HCT116 (cell line): ENCODE data around the gene CPEB3. TPM values are rescaled to one million over a fixed set of nuclear protein-coding genes. Genes with fewer than 3 reads are reported as not detected.

Experiments
- ATAC-seq: fragments of 200-7000 bp; cut with Tn5 transposase; 2 replicates; pipeline ENCODE4 v1.9.1; 2020; ENCODE audit warnings: mild to moderate bottlenecking, moderate library complexity
- BruUV-seq: library from RNA; stranded (reverse); fragments of 400-500 nt; replicated peaks from 2 replicates; lab custom pipeline; 2021; lab: Mats Ljungman, UMichigan
- CTCF ChIA-PET: fragments of 300-600 bp; sonication (Branson Sonifier 250); formaldehyde crosslinking; loops from one replicate; lab custom pipeline; 2021; ENCODE audit warnings: antibody characterized with exemption; lab: Charles Lee
- POLR2A ChIA-PET: fragments of 300-600, 350-600 bp; sonication (Branson Sonifier 250); formaldehyde crosslinking; loops from one replicate; lab custom pipeline; 2021; ENCODE audit warnings: antibody characterized with exemption; lab: Charles Lee
- RAD21 ChIA-PET, 2 experiments: fragments of 300-600 bp; sonication (Branson Sonifier 250); formaldehyde crosslinking; loops; one replicate each; lab custom pipeline; 2023; ENCODE audit warnings: low total read pairs in 2 of 2; ENCODE audit not compliant: uncharacterized antibody in 2 of 2, unreplicated experiment in 2 of 2, low non-redundant PET in 1 of 2; lab: Charles Lee
- DNase-seq: peaks from one replicate; pipeline ENCODE4 v3.0.0-alpha.2; 2010; ENCODE audit warnings: low read depth, low spot score
- H2AFZ ChIP-seq: fragments of 200-600 bp; shearing (Covaris generic), sonication (generic); 2 replicates; pipeline ENCODE4 v1.6.1; 2017; ENCODE audit warnings: low read depth, mixed run types, mixed read lengths, antibody characterized with exemption, low read length; ENCODE audit not compliant: poor library complexity, severe bottlenecking
- H3K27ac ChIP-seq: 2 replicates; pipeline ENCODE4 v1.5.1; 2012; ENCODE audit warnings: low read depth, low read length
- H3K27me3 ChIP-seq: fragments of 200-600 bp; sonication (generic); 2 replicates; pipeline ENCODE4 v1.6.1; 2016; ENCODE audit warnings: mixed run types, low read length, mixed read lengths; ENCODE audit not compliant: insufficient read depth
- H3K36me3 ChIP-seq, 2 experiments: fragments of 200-500 bp in 1 of 2; fragments of 200-600 bp in 1 of 2; sonication (Bioruptor generic) in 1 of 2; sonication (generic) in 1 of 2; 2 replicates each; pipeline versions ENCODE4 v1.5.1 to v1.6.1; 2014 to 2016; ENCODE audit warnings: low read length in 2 of 2, inconsistent platforms in 1 of 2, mixed read lengths in 1 of 2, mixed run types in 1 of 2; ENCODE audit not compliant: insufficient read depth in 2 of 2, control insufficient read depth in 1 of 2
- H3K4me1 ChIP-seq, 2 experiments: fragments of 200-600 bp in 1 of 2; sonication (generic) in 1 of 2; 2 replicates each; pipeline versions ENCODE4 v1.5.1 to v1.6.1; 2012 to 2017; ENCODE audit warnings: low read length in 2 of 2, inconsistent platforms in 1 of 2, mild to moderate bottlenecking in 1 of 2, mixed read lengths in 1 of 2, mixed run types in 1 of 2, moderate library complexity in 1 of 2; ENCODE audit not compliant: insufficient read depth in 2 of 2, control insufficient read depth in 1 of 2
- H3K4me2 ChIP-seq: fragments of 200-600 bp; sonication (generic); 2 replicates; pipeline ENCODE4 v1.6.1; 2017; ENCODE audit warnings: mixed run types, low read length, mixed read lengths
- H3K4me3 ChIP-seq, 2 experiments: fragments of 200-600 bp in 1 of 2; sonication (generic) in 1 of 2; replicated peaks in 1 of 2; 2 replicates each; pipeline ENCODE4 v1.5.1; 2011 to 2016; ENCODE audit warnings: low read length in 2 of 2, control low read depth in 1 of 2, low read depth in 1 of 2, mild to moderate bottlenecking in 1 of 2, mixed read lengths in 1 of 2, mixed run types in 1 of 2
- H3K79me2 ChIP-seq: fragments of 200-600 bp; sonication (generic); 2 replicates; pipeline ENCODE4 v1.6.1; 2017; ENCODE audit warnings: mild to moderate bottlenecking, mixed run types, low read length, moderate library complexity, mixed read lengths; ENCODE audit not compliant: insufficient read depth
- H3K9ac ChIP-seq: fragments of 200-600 bp; sonication (generic); 2 replicates; pipeline ENCODE4 v1.6.1; 2016; ENCODE audit warnings: low read length, mixed read lengths
- H3K9me2 ChIP-seq: fragments of 200-600 bp; sonication (generic), shearing (Covaris generic); 2 replicates; pipeline ENCODE4 v1.6.1; 2017; ENCODE audit warnings: mixed run types, mild to moderate bottlenecking, moderate library complexity; ENCODE audit not compliant: insufficient read depth
- H3K9me3 ChIP-seq, 2 experiments: fragments of 200-500 bp in 1 of 2; fragments of 200-600 bp in 1 of 2; sonication (Bioruptor generic) in 1 of 2; sonication (generic) in 1 of 2; 2 replicates each; pipeline ENCODE4 v1.6.1; 2014 to 2017; ENCODE audit warnings: low read length in 2 of 2, mixed read lengths in 2 of 2, inconsistent platforms in 1 of 2, low read depth in 1 of 2, mild to moderate bottlenecking in 1 of 2, mixed run types in 1 of 2, moderate library complexity in 1 of 2; ENCODE audit not compliant: control insufficient read depth in 1 of 2, insufficient read depth in 1 of 2
- H4K20me1 ChIP-seq: fragments of 200-600 bp; sonication (generic), shearing (Covaris generic); 2 replicates; pipeline ENCODE4 v1.6.1; 2017; ENCODE audit warnings: mixed run types, mild to moderate bottlenecking, moderate library complexity; ENCODE audit not compliant: insufficient read depth
- ATF3 ChIP-seq: IDR thresholded peaks from 2 replicates; pipeline ENCODE4 v1.6.1; 2012
- CBX3 ChIP-seq: IDR thresholded peaks from 2 replicates; pipeline ENCODE4 v1.6.1; 2012; ENCODE audit warnings: low read depth
- CTCF ChIP-seq, 3 experiments: fragments of 200-600 bp in 1 of 3; sonication (generic) in 1 of 3; IDR thresholded peaks in 2 of 3; conservative IDR thresholded peaks in 1 of 3; 2 replicates each; pipeline ENCODE4 v1.5.1; 2012 to 2017; ENCODE audit warnings: low read depth in 2 of 3, low read length in 2 of 3, antibody characterized with exemption in 1 of 3, borderline replicate concordance in 1 of 3, control low read depth in 1 of 3, mild to moderate bottlenecking in 1 of 3, mixed read lengths in 1 of 3, mixed run types in 1 of 3, moderate library complexity in 1 of 3; ENCODE audit not compliant: insufficient read depth in 1 of 3
- EZH2 ChIP-seq: fragments of 200-600 bp; sonication (generic); IDR thresholded peaks from 2 replicates; pipeline ENCODE4 v1.6.1; 2017; ENCODE audit warnings: antibody characterized with exemption, mixed run types
- EZH2phosphoT487 ChIP-seq: fragments of 200-600 bp; IDR thresholded peaks from 2 replicates; pipeline ENCODE4 v1.6.1; 2018; ENCODE audit warnings: antibody characterized with exemption, borderline replicate concordance
- FOSL1 ChIP-seq: IDR thresholded peaks from 2 replicates; pipeline ENCODE4 v1.6.1; 2012; ENCODE audit warnings: low read depth
- JUND ChIP-seq: IDR thresholded peaks from 2 replicates; pipeline ENCODE4 v1.6.1; 2012
- POLR2A ChIP-seq: IDR thresholded peaks from 2 replicates; pipeline ENCODE4 v1.7.0; 2011; ENCODE audit warnings: borderline replicate concordance; ENCODE audit not compliant: insufficient read depth, insufficient read length; ENCODE audit errors: extremely low read depth
- POLR2AphosphoS5 ChIP-seq: IDR thresholded peaks from 2 replicates; pipeline ENCODE4 v1.6.1; 2011; ENCODE audit warnings: mild to moderate bottlenecking, low read depth, low read length, moderate library complexity
- RAD21 ChIP-seq: IDR thresholded peaks from 2 replicates; pipeline ENCODE4 v1.6.1; 2012; ENCODE audit warnings: low read depth, mild to moderate bottlenecking
- SIN3A ChIP-seq: IDR thresholded peaks from 2 replicates; pipeline ENCODE4 v1.6.1; 2012; ENCODE audit warnings: low read depth
- SP1 ChIP-seq: IDR thresholded peaks from 2 replicates; pipeline ENCODE4 v1.6.1; 2012; ENCODE audit warnings: low read depth
- SRF ChIP-seq: IDR thresholded peaks from 2 replicates; pipeline ENCODE4 v1.6.1; 2012; ENCODE audit warnings: low read depth
- TCF7L2 ChIP-seq: IDR thresholded peaks from 2 replicates; pipeline ENCODE4 v1.7.0; 2011; ENCODE audit warnings: borderline replicate concordance, inconsistent platforms; ENCODE audit not compliant: insufficient read depth, insufficient read length; ENCODE audit errors: extremely low read depth
- YY1 ChIP-seq: IDR thresholded peaks from 2 replicates; pipeline ENCODE4 v1.6.1; 2011; ENCODE audit warnings: low read length, low read depth, moderate library complexity, mild to moderate bottlenecking; ENCODE audit not compliant: insufficient replicate concordance; ENCODE audit errors: extremely low read depth
- ZFX ChIP-seq: fragments of 450-650 bp; IDR thresholded peaks from 2 replicates; pipeline ENCODE4 v1.6.1; 2017
- intact Hi-C: fragments of 100-400 bp; cut with micrococcal nuclease; formaldehyde crosslinking; loops from 2 replicates; pipeline ENCODE4 v1.10.0; 2022
- total RNA-seq: library from RNA; stranded (reverse); gene quantifications from one replicate; pipeline ENCODE4 v1.2.1, GENCODE V29; 2021; ENCODE audit not compliant: unreplicated experiment
- TF ChIP-seq, protein P1 (sequence below): IDR thresholded peaks from 2 replicates; pipeline ENCODE4 v1.6.1; 2012
- TF ChIP-seq, protein P2 (sequence below): IDR thresholded peaks from 2 replicates; pipeline ENCODE4 v1.6.1; 2012; ENCODE audit warnings: low read depth
- TF ChIP-seq, protein P3 (sequence below): IDR thresholded peaks from 2 replicates; pipeline ENCODE4 v1.6.1; 2011; ENCODE audit warnings: mild to moderate bottlenecking, low read length, moderate library complexity; ENCODE audit not compliant: insufficient replicate concordance; ENCODE audit errors: extremely low read depth

CPEB3 gene
- total RNA-seq, 1 experiment from 2014 or later: 3.0 TPM

DNA sequence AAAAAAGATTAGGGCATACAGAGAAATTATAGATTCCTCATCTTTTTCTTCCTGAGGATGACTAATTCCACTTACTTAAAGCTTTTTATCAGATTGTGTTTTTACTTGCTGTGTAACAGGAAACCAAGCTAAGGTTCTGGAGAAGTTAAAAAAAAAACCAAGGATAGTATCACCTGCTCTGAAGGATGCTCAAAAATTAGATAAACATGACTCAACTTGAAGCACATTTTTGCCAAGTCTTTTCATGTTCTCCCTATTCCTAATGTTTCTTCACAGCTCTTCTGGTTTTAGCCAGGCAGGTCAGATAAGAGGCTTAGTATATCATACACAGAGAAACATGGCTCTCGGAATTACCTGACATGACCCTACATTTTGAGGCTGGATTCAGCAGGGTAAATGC lies 90.3 kb downstream of the CPEB3 start:
- intact Hi-C loops: no loop called here
- Histone ChIP-seq H3K9ac (no peak overlapping the region), H3K4me1 (no peaks in the 10 kb centered on the region), H2AFZ (no peak overlapping the region), H3K79me2 (no peaks in the 10 kb centered on the region), H3K4me3 (no peak overlapping the region), H3K36me3 (no peaks in the 10 kb centered on the region), H3K4me2 (no peak overlapping the region), H3K9me2 (no peaks in the 10 kb centered on the region; the same call in 1 of the 2 replicates), H3K27me3 (no peaks in the 10 kb centered on the region), H3K27ac (no peak overlapping the region), H3K9me3 (no peaks in the 10 kb centered on the region), H4K20me1 (no peaks in the 10 kb centered on the region)
- POLR2A ChIA-PET: no interaction called here
- TF ChIP-seq RAD21 (no peak), EZH2phosphoT487 (no peak), SRF (no peak), EZH2 (no peak), POLR2A (no peak), JUND (no peak), CBX3 (no peak), FOSL1 (no peak), SIN3A (no peak), POLR2AphosphoS5 (no peak), CTCF (IDR thresholded peaks at IDR 0.05 in 2 of 3, conservative IDR thresholded peaks at IDR 0.05 in 1 of 3; ENCODE audit: borderline replicate concordance in 1 of 3, insufficient read depth in 1 of 3, low read depth in 2 of 3, low read length in 2 of 3) (no peak), ZFX (no peak), ATF3 (no peak), SP1 (no peak), YY1 (no peak), TCF7L2 (no peak)
- TF ChIP-seq, protein P1, sequence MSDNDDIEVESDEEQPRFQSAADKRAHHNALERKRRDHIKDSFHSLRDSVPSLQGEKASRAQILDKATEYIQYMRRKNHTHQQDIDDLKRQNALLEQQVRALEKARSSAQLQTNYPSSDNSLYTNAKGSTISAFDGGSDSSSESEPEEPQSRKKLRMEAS: no peak
- TF ChIP-seq, protein P2, sequence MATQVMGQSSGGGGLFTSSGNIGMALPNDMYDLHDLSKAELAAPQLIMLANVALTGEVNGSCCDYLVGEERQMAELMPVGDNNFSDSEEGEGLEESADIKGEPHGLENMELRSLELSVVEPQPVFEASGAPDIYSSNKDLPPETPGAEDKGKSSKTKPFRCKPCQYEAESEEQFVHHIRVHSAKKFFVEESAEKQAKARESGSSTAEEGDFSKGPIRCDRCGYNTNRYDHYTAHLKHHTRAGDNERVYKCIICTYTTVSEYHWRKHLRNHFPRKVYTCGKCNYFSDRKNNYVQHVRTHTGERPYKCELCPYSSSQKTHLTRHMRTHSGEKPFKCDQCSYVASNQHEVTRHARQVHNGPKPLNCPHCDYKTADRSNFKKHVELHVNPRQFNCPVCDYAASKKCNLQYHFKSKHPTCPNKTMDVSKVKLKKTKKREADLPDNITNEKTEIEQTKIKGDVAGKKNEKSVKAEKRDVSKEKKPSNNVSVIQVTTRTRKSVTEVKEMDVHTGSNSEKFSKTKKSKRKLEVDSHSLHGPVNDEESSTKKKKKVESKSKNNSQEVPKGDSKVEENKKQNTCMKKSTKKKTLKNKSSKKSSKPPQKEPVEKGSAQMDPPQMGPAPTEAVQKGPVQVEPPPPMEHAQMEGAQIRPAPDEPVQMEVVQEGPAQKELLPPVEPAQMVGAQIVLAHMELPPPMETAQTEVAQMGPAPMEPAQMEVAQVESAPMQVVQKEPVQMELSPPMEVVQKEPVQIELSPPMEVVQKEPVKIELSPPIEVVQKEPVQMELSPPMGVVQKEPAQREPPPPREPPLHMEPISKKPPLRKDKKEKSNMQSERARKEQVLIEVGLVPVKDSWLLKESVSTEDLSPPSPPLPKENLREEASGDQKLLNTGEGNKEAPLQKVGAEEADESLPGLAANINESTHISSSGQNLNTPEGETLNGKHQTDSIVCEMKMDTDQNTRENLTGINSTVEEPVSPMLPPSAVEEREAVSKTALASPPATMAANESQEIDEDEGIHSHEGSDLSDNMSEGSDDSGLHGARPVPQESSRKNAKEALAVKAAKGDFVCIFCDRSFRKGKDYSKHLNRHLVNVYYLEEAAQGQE: no peak
- TF ChIP-seq, protein P3, sequence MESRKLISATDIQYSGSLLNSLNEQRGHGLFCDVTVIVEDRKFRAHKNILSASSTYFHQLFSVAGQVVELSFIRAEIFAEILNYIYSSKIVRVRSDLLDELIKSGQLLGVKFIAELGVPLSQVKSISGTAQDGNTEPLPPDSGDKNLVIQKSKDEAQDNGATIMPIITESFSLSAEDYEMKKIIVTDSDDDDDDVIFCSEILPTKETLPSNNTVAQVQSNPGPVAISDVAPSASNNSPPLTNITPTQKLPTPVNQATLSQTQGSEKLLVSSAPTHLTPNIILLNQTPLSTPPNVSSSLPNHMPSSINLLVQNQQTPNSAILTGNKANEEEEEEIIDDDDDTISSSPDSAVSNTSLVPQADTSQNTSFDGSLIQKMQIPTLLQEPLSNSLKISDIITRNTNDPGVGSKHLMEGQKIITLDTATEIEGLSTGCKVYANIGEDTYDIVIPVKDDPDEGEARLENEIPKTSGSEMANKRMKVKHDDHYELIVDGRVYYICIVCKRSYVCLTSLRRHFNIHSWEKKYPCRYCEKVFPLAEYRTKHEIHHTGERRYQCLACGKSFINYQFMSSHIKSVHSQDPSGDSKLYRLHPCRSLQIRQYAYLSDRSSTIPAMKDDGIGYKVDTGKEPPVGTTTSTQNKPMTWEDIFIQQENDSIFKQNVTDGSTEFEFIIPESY: no peak
- DNase-seq (no peak), ATAC-seq (no peak)
- RAD21 ChIA-PET: no interaction called here
- no TSS peak for BruUV-seq
- CTCF ChIA-PET: no interaction called here
